Thyroid gland (tissue), 4 donors: ENCODE measurements around the gene STON1.

Source experiments
- CTCF ChIP-seq, 6 experiments: fragments of 200-600 bp in 3 of 6; fragments of 450-650 bp in 3 of 6; sonication (generic) in 3 of 6; IDR thresholded peaks; one replicate each; pipeline ENCODE4 v1.5.1; 2016 to 2019; ENCODE audit warnings: antibody characterized with exemption in 6 of 6, mild to moderate bottlenecking in 2 of 6, inconsistent platforms in 1 of 6, moderate library complexity in 1 of 6
- POLR2A ChIP-seq, 2 donors: fragments of 450-650 bp; IDR thresholded peaks; one replicate each; pipeline ENCODE4 v1.6.1; 2017; ENCODE audit warnings: antibody characterized with exemption in 2 of 2, mild to moderate bottlenecking in 2 of 2, moderate library complexity in 1 of 2

- TF ChIP-seq POLR2A (IDR thresholded peaks at IDR 0.05) (no peak), CTCF (IDR thresholded peaks at IDR 0.05) (no peak)
These were observed 37.7 kb downstream of the STON1 start for GRCh38 chr2:48567671-48568070.
